Loucy (cell line): ENCODE results near the gene MAST4.

Experiments used
- H2AFZ ChIP-seq: fragments of 200-600 bp; sonication (generic); 2 replicates; pipeline ENCODE4 v1.6.0; 2016; ENCODE audit warnings: antibody characterized with exemption, mild to moderate bottlenecking, low read length, moderate library complexity
- H3F3A ChIP-seq: fragments of 200-600 bp; 2 replicates; pipeline ENCODE4 v1.6.0; 2016; ENCODE audit warnings: antibody characterized with exemption, low read depth, mild to moderate bottlenecking
- H3K27me3 ChIP-seq: fragments of 200-600 bp; sonication (generic); 2 replicates; pipeline ENCODE4 v1.6.1; 2014; ENCODE audit warnings: low read length, mild to moderate bottlenecking; ENCODE audit not compliant: insufficient read depth, poor library complexity, severe bottlenecking
- H3K36me3 ChIP-seq: fragments of 200-600 bp; sonication (generic); 2 replicates; pipeline ENCODE4 v1.6.1; 2016; ENCODE audit warnings: low read length; ENCODE audit not compliant: insufficient read depth
- H3K4me1 ChIP-seq: fragments of 200-600 bp; sonication (generic); 2 replicates; pipeline ENCODE4 v1.5.1; 2014; ENCODE audit warnings: low read length, mild to moderate bottlenecking; ENCODE audit not compliant: insufficient read depth, poor library complexity, severe bottlenecking
- H3K4me2 ChIP-seq: fragments of 200-600 bp; sonication (generic); 2 replicates; pipeline ENCODE4 v1.6.0; 2014; ENCODE audit warnings: antibody characterized with exemption, low read length, low read depth, mild to moderate bottlenecking; ENCODE audit not compliant: poor library complexity, severe bottlenecking
- H3K4me3 ChIP-seq: fragments of 200-600 bp; sonication (generic); 2 replicates; pipeline ENCODE4 v1.5.1; 2014; ENCODE audit warnings: low read length, mild to moderate bottlenecking, mixed read lengths; ENCODE audit not compliant: poor library complexity, severe bottlenecking
- H3K79me2 ChIP-seq: fragments of 200-600 bp; sonication (generic); 2 replicates; pipeline ENCODE4 v1.6.1; 2014; ENCODE audit warnings: low read length; ENCODE audit not compliant: insufficient read depth
- H3K9ac ChIP-seq: fragments of 200-600 bp; sonication (generic); 2 replicates; pipeline ENCODE4 v1.6.0; 2014; ENCODE audit warnings: mild to moderate bottlenecking, low read depth, low read length, moderate library complexity; ENCODE audit not compliant: poor library complexity, severe bottlenecking
- H3K9me2 ChIP-seq: fragments of 200-600 bp; sonication (generic); replicated peaks from 2 replicates; pipeline ENCODE4 v1.6.1; 2016; ENCODE audit warnings: low read depth, low read length, mixed read lengths
- H3K9me3 ChIP-seq: fragments of 200-600 bp; sonication (generic); 2 replicates; pipeline ENCODE4 v1.6.1; 2014; ENCODE audit warnings: mild to moderate bottlenecking, antibody characterized with exemption, low read length, low read depth; ENCODE audit not compliant: insufficient read depth
- H4K20me1 ChIP-seq: fragments of 200-600 bp; sonication (generic); 2 replicates; pipeline ENCODE4 v1.6.0; 2014; ENCODE audit warnings: antibody characterized with exemption, low read length, mild to moderate bottlenecking; ENCODE audit not compliant: insufficient read depth, poor library complexity, severe bottlenecking
- EZH2phosphoT487 ChIP-seq: fragments of 200-600 bp; IDR thresholded peaks from 2 replicates; pipeline ENCODE4 v1.6.1; 2018; ENCODE audit warnings: antibody characterized with exemption, mild to moderate bottlenecking, moderate library complexity, borderline replicate concordance
- TF ChIP-seq, protein P1 (sequence below): fragments of 200-600 bp; sonication (generic); conservative IDR thresholded peaks from 2 replicates; pipeline ENCODE4 v1.5.1; 2014; ENCODE audit warnings: mild to moderate bottlenecking, antibody characterized with exemption, low read length

The MAST4 gene

DNA sequence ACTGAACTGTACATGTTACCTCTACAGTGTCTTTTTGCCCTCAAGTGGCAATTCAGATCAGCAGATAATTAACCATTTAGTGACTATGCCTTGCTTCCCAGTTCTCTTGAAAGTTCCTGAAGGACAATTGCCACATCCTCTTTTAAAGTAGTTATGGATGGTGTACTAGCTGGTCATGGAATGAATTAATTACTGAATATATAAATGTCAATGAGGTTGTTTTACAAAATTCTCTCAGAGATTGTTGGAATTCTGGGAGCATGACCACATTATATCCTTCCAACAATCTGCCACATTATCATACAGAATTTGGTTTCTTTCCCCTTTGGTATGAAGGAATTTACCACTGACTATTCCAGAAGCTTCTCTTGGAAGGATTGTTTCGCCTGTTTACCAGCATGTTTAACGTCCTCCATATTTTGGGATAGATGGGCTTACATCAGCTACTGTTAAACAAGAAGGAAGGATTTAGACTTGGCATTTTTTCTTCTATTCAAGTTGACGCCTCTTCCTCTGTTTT, 424.0 kb downstream of the MAST4 start:
- Histone ChIP-seq H3K79me2 (peaks cover 96% of the 10 kb centered on the region), H3K9ac (no peak overlapping the region), H3K27me3 (no peaks in the 10 kb centered on the region), H3F3A (no peaks in the 10 kb centered on the region), H3K4me3 (no peak overlapping the region), H3K36me3 (no peaks in the 10 kb centered on the region), H3K9me2 (no peaks in the 10 kb centered on the region), H3K4me1 (peaks cover 47% of the 10 kb centered on the region), H4K20me1 (peaks cover 4% of the 10 kb centered on the region), H3K9me3 (no peaks in the 10 kb centered on the region), H2AFZ (no peak overlapping the region), H3K4me2 (no peak overlapping the region)
- TF ChIP-seq, protein P1, sequence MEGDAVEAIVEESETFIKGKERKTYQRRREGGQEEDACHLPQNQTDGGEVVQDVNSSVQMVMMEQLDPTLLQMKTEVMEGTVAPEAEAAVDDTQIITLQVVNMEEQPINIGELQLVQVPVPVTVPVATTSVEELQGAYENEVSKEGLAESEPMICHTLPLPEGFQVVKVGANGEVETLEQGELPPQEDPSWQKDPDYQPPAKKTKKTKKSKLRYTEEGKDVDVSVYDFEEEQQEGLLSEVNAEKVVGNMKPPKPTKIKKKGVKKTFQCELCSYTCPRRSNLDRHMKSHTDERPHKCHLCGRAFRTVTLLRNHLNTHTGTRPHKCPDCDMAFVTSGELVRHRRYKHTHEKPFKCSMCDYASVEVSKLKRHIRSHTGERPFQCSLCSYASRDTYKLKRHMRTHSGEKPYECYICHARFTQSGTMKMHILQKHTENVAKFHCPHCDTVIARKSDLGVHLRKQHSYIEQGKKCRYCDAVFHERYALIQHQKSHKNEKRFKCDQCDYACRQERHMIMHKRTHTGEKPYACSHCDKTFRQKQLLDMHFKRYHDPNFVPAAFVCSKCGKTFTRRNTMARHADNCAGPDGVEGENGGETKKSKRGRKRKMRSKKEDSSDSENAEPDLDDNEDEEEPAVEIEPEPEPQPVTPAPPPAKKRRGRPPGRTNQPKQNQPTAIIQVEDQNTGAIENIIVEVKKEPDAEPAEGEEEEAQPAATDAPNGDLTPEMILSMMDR, result no peak
- no peak for TF ChIP-seq EZH2phosphoT487

DNA sequence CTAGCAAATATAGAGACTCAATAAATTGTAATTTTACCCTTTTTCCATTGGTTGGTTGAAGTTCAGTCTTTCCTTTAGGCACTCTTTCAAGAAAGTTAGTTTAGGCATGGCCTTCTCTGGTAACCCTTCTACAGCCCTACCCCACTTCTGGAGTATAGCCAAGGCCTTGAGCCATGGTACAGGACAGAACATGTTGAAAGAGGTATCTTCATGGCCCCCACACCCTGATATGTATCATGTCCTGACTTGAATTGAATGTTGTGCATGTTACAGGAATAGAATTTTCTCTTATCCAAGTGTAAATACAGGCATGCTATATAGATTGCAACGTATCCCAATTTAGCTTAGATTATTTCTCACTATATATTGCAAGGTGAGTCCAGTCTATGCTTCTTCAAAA, 424.8 kb downstream of the MAST4 start:
- Histone ChIP-seq H3K9ac (no peak overlapping the region), H3K4me1 (peaks cover 39% of the 10 kb centered on the region), H4K20me1 (peaks cover 4% of the 10 kb centered on the region), H3K36me3 (no peaks in the 10 kb centered on the region), H3K79me2 (peaks cover 88% of the 10 kb centered on the region), H2AFZ (no peak overlapping the region), H3K4me3 (no peak overlapping the region), H3F3A (no peaks in the 10 kb centered on the region), H3K4me2 (no peak overlapping the region), H3K9me2 (no peaks in the 10 kb centered on the region), H3K27me3 (no peaks in the 10 kb centered on the region), H3K9me3 (no peaks in the 10 kb centered on the region)
- no peak for TF ChIP-seq EZH2phosphoT487
- TF ChIP-seq, protein P1, result no peak

DNA sequence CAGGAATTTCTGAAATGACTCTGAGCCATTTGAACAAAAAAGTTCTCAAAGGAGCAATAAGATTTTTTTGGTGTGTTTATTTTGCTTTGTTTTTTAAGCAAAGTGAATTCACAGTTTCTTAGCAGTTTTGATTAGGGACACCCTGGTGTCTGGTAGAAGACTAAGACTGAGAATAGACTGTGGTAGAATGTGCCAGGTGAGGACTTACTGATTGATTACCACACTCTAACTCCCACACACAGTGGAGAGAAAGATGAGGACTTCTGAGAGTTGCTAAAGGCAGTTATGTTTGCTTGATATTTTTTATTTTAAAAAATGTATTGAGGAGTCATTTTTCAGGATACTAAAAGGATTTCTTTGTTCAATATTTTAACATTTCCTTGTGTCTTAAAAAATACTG, 425.3 kb downstream of the MAST4 start:
- Histone ChIP-seq H3F3A (no peaks in the 10 kb centered on the region), H3K9me2 (no peaks in the 10 kb centered on the region), H3K9ac (no peak overlapping the region), H3K27me3 (no peaks in the 10 kb centered on the region), H3K4me1 (peaks cover 34% of the 10 kb centered on the region), H4K20me1 (peaks cover 4% of the 10 kb centered on the region), H3K4me2 (no peak overlapping the region), H3K4me3 (no peak overlapping the region), H3K9me3 (no peaks in the 10 kb centered on the region), H3K36me3 (no peaks in the 10 kb centered on the region), H2AFZ (no peak overlapping the region), H3K79me2 (peaks cover 88% of the 10 kb centered on the region)
- TF ChIP-seq, protein P1, result no peak
- no peak for TF ChIP-seq EZH2phosphoT487
